Activated CD4-positive, alpha-beta T cell treated with anti-CD3 and anti-CD28 coated beads, Interleukin-2, amount 10 ng/mL, durations not matched to agents 24 days and 14 days (primary cell): Measurements from ENCODE around the gene PRKCD. TPM values are rescaled to one million over a fixed set of nuclear protein-coding genes. Genes with fewer than 3 reads are reported as not detected.

Source experiments
- DNase-seq: peaks from one replicate; pipeline ENCODE4 v3.0.0; 2022
- H3K27ac Mint-ChIP-seq: one replicate; pipeline ENCODE4 v1.8.0; 2022; ENCODE audit warnings: mild to moderate bottlenecking, mixed read lengths
- H3K27me3 Mint-ChIP-seq: one replicate; pipeline ENCODE4 v1.8.0; 2022; ENCODE audit warnings: mixed read lengths
- H3K36me3 Mint-ChIP-seq: one replicate; pipeline ENCODE4 v1.8.0; 2022; ENCODE audit warnings: low read depth, mild to moderate bottlenecking, mixed read lengths
- H3K4me1 Mint-ChIP-seq: one replicate; pipeline ENCODE4 v1.8.0; 2021; ENCODE audit warnings: mixed read lengths
- H3K4me3 Mint-ChIP-seq: one replicate; pipeline ENCODE4 v1.8.0; 2022; ENCODE audit warnings: mild to moderate bottlenecking, moderate library complexity, mixed read lengths
- H3K9me3 Mint-ChIP-seq: one replicate; pipeline ENCODE4 v1.8.0; 2021; ENCODE audit warnings: mixed read lengths
- intact Hi-C: fragments of 100-400 bp; cut with micrococcal nuclease; formaldehyde crosslinking; loops from one replicate; pipeline ENCODE4 v1.15.1; 2023
- total RNA-seq: library from RNA; stranded (reverse); gene quantifications from 2 replicates; pipeline ENCODE4 v1.2.3, GENCODE V29; 2022

The PRKCD gene
- total RNA-seq, 1 donor from 2014 or later: 28.8 TPM

DNA sequence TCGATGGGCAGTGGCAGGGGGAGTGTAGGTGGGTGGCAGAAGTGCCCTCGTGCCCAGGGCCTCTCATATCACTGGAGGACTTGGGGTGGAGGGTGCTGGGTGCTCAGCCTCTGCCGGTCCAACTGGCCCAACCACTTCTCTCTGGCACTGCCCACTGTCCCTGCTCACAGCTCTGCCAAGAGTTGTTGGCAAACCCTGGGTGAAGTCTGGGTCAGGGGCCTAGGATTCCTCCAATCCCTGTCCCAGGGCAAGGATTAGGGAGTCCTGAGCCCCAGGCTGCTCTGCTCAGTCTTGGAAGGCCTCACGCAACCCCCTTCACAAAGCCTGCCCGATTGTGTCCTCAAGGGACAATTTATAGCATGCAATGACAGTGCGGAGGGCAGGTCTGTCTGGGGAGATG, 5.2 kb upstream of the PRKCD start:
- H3K9me3 Mint-ChIP-seq: no peaks in the 10 kb centered on the region
- H3K4me1 Mint-ChIP-seq: peaks cover 15% of the 10 kb centered on the region
- H3K27ac Mint-ChIP-seq: no peak overlapping the region
- DNase-seq: no peak
- no peaks in the 10 kb centered on the region for H3K36me3 Mint-ChIP-seq
- peaks cover 57% of the 10 kb centered on the region for H3K27me3 Mint-ChIP-seq
- intact Hi-C loops: no loop called here
- no peak overlapping the region for H3K4me3 Mint-ChIP-seq

- H3K4me1 Mint-ChIP-seq: peaks cover 15% of the 10 kb centered on the region
- H3K36me3 Mint-ChIP-seq: no peaks in the 10 kb centered on the region
- intact Hi-C loops: no loop called here
- DNase-seq: peak; percentile 72
- H3K27ac Mint-ChIP-seq: no peak overlapping the region
- no peaks in the 10 kb centered on the region for H3K9me3 Mint-ChIP-seq
- H3K27me3 Mint-ChIP-seq: peaks cover 57% of the 10 kb centered on the region
- peak overlapping the region; percentile 8 for H3K4me3 Mint-ChIP-seq
Measured at GRCh38 chr3:53156368-53156834, 4.6 kb upstream of the PRKCD start.

GRCh38 chr3:53157974-53158580, 2.9 kb upstream of the PRKCD start:
- Mint-ChIP-seq H3K4me3 (no peak overlapping the region), H3K4me1 (peaks cover 24% of the 10 kb centered on the region), H3K27ac (no peak overlapping the region), H3K27me3 (peaks cover 53% of the 10 kb centered on the region), H3K36me3 (peaks cover 7% of the 10 kb centered on the region), H3K9me3 (no peaks in the 10 kb centered on the region)
- intact Hi-C loops: no loop called here
- DNase-seq: no peak

- no peak overlapping the region for H3K4me3 Mint-ChIP-seq
- peaks cover 27% of the 10 kb centered on the region for H3K4me1 Mint-ChIP-seq
- intact Hi-C loops: no loop called here
- no peak overlapping the region for H3K27ac Mint-ChIP-seq
- peaks cover 8% of the 10 kb centered on the region for H3K36me3 Mint-ChIP-seq
- peaks cover 47% of the 10 kb centered on the region for H3K27me3 Mint-ChIP-seq
- DNase-seq: no peak
- H3K9me3 Mint-ChIP-seq: no peaks in the 10 kb centered on the region
Measured at GRCh38 chr3:53158765-53159155, 2.2 kb upstream of the PRKCD start.

DNA sequence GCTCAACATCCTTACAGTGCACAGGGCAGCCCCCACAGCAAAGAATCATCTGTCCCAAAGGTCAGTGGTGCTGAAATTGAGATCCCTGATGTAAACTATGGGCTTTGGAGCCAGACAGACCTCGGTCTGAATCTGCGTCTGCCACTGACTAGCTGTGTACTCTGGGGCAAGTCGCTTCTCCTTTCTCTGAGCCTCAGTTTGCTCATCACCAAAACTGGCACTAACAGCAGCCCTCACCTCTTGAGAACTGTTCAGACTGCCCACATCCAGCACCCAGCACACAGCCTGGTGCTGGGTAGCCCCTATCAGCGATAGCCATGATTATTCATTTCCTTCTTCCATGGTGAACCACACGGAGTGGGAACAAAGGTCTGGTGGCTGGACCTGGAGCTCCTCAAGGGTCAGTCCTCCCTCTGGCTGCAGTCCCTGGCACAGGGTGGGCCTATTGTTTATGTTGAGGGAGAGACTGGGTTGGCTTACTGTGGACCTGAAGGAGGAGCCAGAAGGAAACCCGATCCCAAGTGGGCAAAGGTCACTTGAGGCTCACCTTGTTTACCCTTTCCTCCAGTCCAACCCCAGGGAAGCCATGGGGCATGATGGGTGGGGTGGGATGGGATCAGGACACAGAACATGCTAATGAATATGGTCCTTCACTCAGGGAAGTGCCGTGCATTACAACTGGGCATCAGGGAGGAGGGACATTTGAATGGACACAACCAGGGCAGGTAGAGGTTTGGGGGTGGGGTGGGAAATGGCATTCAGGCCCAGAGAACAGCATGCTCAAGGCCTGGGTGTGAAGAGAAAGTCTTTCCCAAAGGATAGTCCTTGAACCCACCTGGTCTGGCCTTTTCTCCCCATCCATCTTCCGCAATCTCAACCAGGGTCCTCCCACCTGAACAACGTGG, 1.6 kb upstream of the PRKCD start:
- peak overlapping the region; percentile 87 for H3K4me3 Mint-ChIP-seq
- peaks cover 25% of the 10 kb centered on the region for H3K4me1 Mint-ChIP-seq
- DNase-seq: no peak
- peaks cover 44% of the 10 kb centered on the region for H3K27me3 Mint-ChIP-seq
- peaks cover 8% of the 10 kb centered on the region for H3K36me3 Mint-ChIP-seq
- no peak overlapping the region for H3K27ac Mint-ChIP-seq
- H3K9me3 Mint-ChIP-seq: no peaks in the 10 kb centered on the region
- intact Hi-C loops: loop anchor here (1.0 to 2.0 kb wide), 3 partner anchors 29 to 49 kb away; partner anchors contain the start of gene RFT1

GRCh38 chr3:53160061-53160659, 849 bp upstream of the PRKCD start:
- peaks cover 24% of the 10 kb centered on the region for H3K4me1 Mint-ChIP-seq
- peaks cover 40% of the 10 kb centered on the region for H3K27me3 Mint-ChIP-seq
- H3K9me3 Mint-ChIP-seq: no peaks in the 10 kb centered on the region
- H3K4me3 Mint-ChIP-seq: peak overlapping the region; percentile 87
- H3K27ac Mint-ChIP-seq: peak overlapping the region; percentile 82
- intact Hi-C loops: loop anchor here (1.0 to 2.0 kb wide), 3 partner anchors 30 to 49 kb away; partner anchors contain the start of gene RFT1
- peaks cover 9% of the 10 kb centered on the region for H3K36me3 Mint-ChIP-seq
- no peak for DNase-seq

DNA sequence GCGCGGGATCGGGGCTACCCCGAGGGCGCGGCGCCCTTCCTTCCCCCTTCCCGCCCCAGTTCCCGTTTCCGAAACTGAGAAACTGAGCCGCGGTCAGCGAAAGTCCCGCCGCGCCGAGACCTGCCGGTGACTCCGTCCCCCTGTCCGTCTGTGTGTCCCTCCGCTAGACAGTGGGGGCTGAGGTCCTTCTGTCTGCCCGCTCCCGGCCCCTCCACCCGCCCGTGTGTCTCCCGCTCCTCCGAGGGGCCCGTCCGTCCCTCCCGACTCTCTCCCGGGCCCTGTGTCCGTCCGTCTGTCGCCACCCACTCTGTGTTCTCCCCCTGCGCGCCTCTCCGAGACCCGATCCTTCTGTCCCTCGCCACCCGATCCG, 426 bp downstream of the PRKCD start:
- peaks cover 27% of the 10 kb centered on the region for H3K4me1 Mint-ChIP-seq
- H3K27me3 Mint-ChIP-seq: peaks cover 31% of the 10 kb centered on the region
- peak overlapping the region; percentile 87 for H3K4me3 Mint-ChIP-seq
- intact Hi-C loops: loop anchor here (1.0 to 2.0 kb wide), 3 partner anchors 35 to 94 kb away; no protein-coding TSS in a partner anchor
- peaks cover 13% of the 10 kb centered on the region for H3K36me3 Mint-ChIP-seq
- H3K9me3 Mint-ChIP-seq: no peaks in the 10 kb centered on the region
- DNase-seq: no peak
- H3K27ac Mint-ChIP-seq: peak overlapping the region; percentile 90

- Mint-ChIP-seq H3K9me3 (no peaks in the 10 kb centered on the region), H3K27me3 (peaks cover 26% of the 10 kb centered on the region), H3K36me3 (peaks cover 13% of the 10 kb centered on the region), H3K4me1 (peaks cover 29% of the 10 kb centered on the region), H3K4me3 (peak overlapping the region; percentile 87), H3K27ac (peak overlapping the region; percentile 90)
- intact Hi-C loops: loop anchor here (1.0 to 2.0 kb wide), 3 partner anchors 35 to 93 kb away; no protein-coding TSS in a partner anchor
- DNase-seq: peak; percentile 84
Measured at GRCh38 chr3:53161820-53162671, 1.0 kb downstream of the PRKCD start.

- H3K36me3 Mint-ChIP-seq: peaks cover 13% of the 10 kb centered on the region
- H3K4me3 Mint-ChIP-seq: peak overlapping the region; percentile 87
- H3K27ac Mint-ChIP-seq: peak overlapping the region; percentile 87
- H3K4me1 Mint-ChIP-seq: peaks cover 29% of the 10 kb centered on the region
- intact Hi-C loops: no loop called here
- peaks cover 17% of the 10 kb centered on the region for H3K27me3 Mint-ChIP-seq
- H3K9me3 Mint-ChIP-seq: no peaks in the 10 kb centered on the region
- DNase-seq: peak; percentile 77
Measured at GRCh38 chr3:53162672-53163443, 1.8 kb downstream of the PRKCD start.

- DNase-seq: no peak
- H3K4me3 Mint-ChIP-seq: peak overlapping the region; percentile 87
- intact Hi-C loops: no loop called here
- peak overlapping the region; percentile 87 for H3K27ac Mint-ChIP-seq
- no peaks in the 10 kb centered on the region for H3K9me3 Mint-ChIP-seq
- H3K4me1 Mint-ChIP-seq: peaks cover 33% of the 10 kb centered on the region
- H3K27me3 Mint-ChIP-seq: peaks cover 11% of the 10 kb centered on the region
- peaks cover 13% of the 10 kb centered on the region for H3K36me3 Mint-ChIP-seq
Measured at GRCh38 chr3:53163444-53164387, 2.7 kb downstream of the PRKCD start.

DNA sequence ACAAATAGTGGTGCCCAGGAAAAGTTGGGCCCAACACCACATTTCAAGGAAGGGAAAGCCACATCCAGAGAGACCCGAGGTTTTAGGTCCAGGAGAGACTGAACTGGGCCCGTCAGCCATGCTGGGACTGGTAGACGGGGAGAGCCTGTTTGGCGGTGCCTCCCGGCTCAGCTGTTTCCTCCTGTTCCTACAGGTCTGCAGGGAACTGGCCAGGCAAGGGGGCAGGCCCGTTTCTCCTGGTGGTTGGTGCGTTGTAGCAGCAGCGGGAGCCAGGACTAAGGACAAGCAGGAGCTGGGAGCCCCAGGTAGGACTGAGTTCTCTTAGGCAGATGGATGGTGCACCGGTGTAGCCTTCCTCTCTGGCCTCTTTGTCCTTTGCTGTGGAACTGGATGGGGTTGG, 3.9 kb downstream of the PRKCD start:
- Mint-ChIP-seq H3K27ac (no peak overlapping the region), H3K36me3 (peaks cover 13% of the 10 kb centered on the region), H3K4me1 (peaks cover 42% of the 10 kb centered on the region), H3K4me3 (no peak overlapping the region), H3K27me3 (peaks cover 4% of the 10 kb centered on the region), H3K9me3 (no peaks in the 10 kb centered on the region)
- no peak for DNase-seq
- intact Hi-C loops: no loop called here

DNA sequence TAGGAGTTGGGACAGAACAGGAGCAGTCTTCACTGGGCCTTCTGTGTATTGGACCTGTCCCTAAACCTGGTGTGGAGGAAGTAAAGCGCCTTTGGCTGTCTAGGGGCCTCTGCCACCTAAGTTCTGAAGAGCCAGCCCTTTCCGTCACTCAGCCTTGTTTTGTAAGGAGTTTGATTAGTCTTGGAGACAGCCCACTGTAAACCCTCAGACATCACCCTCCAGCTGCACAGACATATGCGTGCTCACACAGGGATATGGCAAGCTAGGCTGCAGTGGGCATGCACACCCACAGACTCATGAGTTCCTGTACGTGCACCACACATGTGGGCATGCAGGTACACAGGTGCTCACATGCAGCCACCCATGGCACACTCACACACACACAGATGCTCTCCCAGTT, 5.2 kb downstream of the PRKCD start:
- H3K36me3 Mint-ChIP-seq: peaks cover 18% of the 10 kb centered on the region
- no peaks in the 10 kb centered on the region for H3K27me3 Mint-ChIP-seq
- H3K27ac Mint-ChIP-seq: no peak overlapping the region

More for the DNA sequence above, 5.2 kb downstream of the PRKCD start:
- no peak overlapping the region for H3K4me3 Mint-ChIP-seq
- intact Hi-C loops: no loop called here
- no peaks in the 10 kb centered on the region for H3K9me3 Mint-ChIP-seq
- no peak for DNase-seq
- peaks cover 49% of the 10 kb centered on the region for H3K4me1 Mint-ChIP-seq
